Non-pigmented ciliary epithelial cell (primary cell): Measurements from ENCODE around the gene PTRH2.
"Not testable (repeated sequence)": the region's sequence is repeated elsewhere in the genome, so short reads cannot be mapped to it uniquely, and the experiment has no call there.

Source experiments
- DNase-seq: peaks from one replicate; pipeline ENCODE4 v3.0.0-alpha.2; 2010; ENCODE audit warnings: low read depth

Gene PTRH2

GRCh38 chr17:59669411-59669810, 37.8 kb downstream of the PTRH2 start:
- no peak for DNase-seq

GRCh38 chr17:59668816-59669215, 38.4 kb downstream of the PTRH2 start:
- DNase-seq = peak; percentile 93

- no peak for DNase-seq
These were observed 41.0 kb downstream of the PTRH2 start for GRCh38 chr17:59666235-59666634.

- DNase-seq = not testable (repeated sequence)
These were observed 50.6 kb downstream of the PTRH2 start for GRCh38 chr17:59656624-59657023.

- peak; percentile 54 for DNase-seq
These were observed 55.1 kb downstream of the PTRH2 start for GRCh38 chr17:59652119-59652518.

GRCh38 chr17:59651346-59651745, 55.9 kb downstream of the PTRH2 start:
- DNase-seq = no peak

GRCh38 chr17:59650642-59651041, 56.6 kb downstream of the PTRH2 start:
- DNase-seq = no peak

- DNase-seq = no peak
These were observed 57.3 kb downstream of the PTRH2 start for GRCh38 chr17:59649886-59650285.
